Right renal cortex interstitium (tissue), 3 donors: ENCODE data around the gene KANTR. TPM values are rescaled to one million over a fixed set of nuclear protein-coding genes. Genes with fewer than 3 reads are reported as not detected.
A peak's percentile ranks its signal among the peaks of the same experiment; 100 is the strongest.

Experiments
- DNase-seq, 3 donors: peaks; one replicate each; pipeline ENCODE4 v3.0.0-alpha.2; 2013; ENCODE audit warnings: low read depth in 3 of 3, low spot score in 2 of 3
- polyA plus RNA-seq, 3 donors: library from polyadenylated mRNA; unstranded; fragments of 120-200 nt; gene quantifications; one replicate each; pipeline ENCODE4 v1.2.1, GENCODE V29; 2013; ENCODE audit not compliant: insufficient read length in 3 of 3

KANTR gene
- polyA plus RNA-seq, 3 donors, result 9.0 to 34.7 (median 10.2) TPM

DNA sequence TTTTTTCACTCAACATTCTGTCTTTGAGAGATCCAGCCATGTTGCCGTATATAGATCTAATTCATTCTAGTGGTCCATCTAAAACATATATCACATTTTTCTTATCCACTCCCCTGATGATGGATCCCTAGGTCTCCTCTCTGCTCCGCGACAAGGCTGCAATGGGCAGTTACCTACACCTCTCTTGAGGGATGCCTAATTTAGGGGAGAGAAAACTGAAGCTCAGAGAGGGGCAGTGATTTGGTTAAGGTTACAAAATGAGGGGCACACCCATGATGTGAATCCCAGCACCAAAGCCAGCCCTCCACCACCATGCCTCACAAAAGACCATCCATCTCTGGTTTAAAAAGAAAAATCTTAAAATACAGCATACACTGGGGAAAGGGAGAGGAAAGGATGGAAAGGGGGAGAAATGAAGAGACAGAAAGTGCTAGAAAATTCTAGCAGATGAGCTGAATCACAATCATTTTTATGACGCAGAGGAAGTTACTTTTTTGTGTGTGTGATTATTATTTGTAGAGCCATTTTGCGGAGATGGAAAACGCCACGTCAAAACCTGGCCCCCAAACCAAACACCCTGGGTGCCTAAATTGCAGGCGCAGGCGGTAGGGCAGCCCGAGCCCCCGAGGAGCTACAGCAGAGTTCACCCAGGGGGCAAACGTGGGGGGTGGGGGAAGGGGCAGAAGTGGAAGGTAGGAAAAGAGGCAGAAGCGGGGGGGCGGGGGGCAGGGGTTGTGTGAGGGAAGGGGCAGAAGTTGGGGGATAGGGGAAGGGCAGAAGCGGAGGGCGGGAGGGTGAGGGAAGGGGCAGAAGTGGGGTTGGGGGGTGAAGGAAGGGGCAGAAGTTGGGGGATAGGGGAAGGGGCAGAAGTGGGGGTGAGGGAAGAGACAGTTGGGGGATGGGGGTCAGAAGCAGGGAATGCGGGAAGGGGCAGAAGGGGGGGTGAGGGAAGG is 13.0 kb upstream of the KANTR start:
- no peak for DNase-seq

DNA sequence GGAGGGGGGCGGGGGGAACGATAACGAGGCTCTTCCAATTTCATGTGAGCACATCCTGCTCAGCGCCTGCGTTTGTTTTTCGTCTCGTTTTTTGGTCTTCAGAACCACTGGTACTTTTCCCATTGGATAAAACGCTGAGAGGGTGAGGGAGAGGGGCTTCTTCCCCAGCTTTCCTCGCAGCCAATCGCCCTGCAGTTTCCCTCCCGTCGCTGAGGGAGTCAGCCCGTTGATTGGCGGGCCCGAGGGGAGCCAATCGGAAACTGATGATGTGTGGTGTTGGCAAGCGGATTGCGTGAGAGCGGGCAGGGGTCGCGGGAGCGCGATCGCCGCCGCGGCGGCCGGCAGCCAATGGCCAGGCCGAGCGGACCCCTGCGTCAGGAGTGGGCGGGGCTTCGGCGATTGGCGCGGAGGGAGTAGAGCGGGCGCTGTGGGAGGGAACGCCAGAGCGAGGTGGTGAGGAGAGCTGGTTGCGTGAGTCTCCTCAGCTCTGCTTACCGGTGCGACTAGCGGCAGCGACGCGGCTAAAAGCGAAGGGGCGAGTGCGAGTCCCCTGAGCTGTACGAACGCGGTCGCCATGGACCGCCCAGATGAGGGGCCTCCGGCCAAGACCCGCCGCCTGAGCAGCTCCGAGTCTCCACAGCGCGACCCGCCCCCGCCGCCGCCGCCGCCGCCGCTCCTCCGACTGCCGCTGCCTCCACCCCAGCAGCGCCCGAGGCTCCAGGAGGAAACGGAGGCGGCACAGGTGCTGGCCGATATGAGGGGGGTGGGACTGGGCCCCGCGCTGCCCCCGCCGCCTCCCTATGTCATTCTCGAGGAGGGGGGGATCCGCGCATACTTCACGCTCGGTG is 11.8 kb upstream of the KANTR start, which contains the start of gene TSPYL2:
Gene TSPYL2, plus strand, starts transcription at position 443 of the 848 bp plus-strand sequence. Its CDS starts 132 bp downstream, at position 575.
- DNase-seq, result peak; percentile 78 to 86 (median 81)

DNA sequence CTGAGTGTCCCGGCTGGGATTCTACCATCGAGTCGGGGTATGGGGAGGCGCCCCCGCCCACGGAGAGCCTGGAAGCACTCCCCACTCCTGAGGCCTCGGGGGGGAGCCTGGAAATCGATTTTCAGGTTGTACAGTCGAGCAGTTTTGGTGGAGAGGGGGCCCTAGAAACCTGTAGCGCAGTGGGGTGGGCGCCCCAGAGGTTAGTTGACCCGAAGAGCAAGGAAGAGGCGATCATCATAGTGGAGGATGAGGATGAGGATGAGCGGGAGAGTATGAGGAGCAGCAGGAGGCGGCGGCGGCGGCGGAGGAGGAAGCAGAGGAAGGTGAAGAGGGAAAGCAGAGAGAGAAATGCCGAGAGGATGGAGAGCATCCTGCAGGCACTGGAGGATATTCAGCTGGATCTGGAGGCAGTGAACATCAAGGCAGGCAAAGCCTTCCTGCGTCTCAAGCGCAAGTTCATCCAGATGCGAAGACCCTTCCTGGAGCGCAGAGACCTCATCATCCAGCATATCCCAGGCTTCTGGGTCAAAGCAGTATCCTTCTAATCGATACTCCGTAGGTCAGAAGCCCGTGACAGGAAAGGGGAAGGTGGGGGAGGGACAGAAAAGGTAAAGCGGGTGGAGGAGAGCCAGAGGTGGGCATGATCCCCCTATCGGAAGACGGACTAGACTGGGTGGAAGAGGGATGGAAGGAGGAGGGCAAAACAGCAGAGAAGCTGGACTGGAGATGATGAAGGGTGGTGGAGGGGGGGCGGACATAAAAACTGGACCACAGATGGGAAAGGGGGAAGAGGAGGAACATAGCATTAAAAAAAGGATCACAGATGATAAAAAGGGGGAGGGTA is 10.9 kb upstream of the KANTR start:
- no peak for DNase-seq

DNA sequence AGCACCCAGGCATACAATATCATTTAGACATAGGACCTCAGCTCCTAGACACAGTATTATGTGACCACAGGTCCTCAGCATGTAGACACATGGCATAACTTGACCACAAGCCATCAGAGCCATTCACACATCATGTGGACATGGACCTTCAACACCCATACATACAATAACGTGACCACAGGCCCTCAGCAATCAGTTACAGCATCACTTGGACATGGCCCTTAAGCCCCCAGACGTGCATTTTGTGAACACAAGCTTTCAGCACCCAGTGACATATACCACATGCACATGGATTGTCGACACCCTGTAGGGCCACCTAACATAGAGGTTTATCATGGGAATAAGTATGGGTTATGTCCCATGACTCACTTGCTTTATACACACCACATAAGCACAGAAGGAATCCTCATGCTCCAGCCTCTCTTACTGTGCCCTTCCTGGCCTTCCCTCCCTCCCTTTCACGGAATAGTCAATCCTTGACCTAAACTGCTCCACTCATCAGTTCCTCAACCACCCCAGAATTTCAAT is 9.8 kb upstream of the KANTR start:
- no peak for DNase-seq

DNA sequence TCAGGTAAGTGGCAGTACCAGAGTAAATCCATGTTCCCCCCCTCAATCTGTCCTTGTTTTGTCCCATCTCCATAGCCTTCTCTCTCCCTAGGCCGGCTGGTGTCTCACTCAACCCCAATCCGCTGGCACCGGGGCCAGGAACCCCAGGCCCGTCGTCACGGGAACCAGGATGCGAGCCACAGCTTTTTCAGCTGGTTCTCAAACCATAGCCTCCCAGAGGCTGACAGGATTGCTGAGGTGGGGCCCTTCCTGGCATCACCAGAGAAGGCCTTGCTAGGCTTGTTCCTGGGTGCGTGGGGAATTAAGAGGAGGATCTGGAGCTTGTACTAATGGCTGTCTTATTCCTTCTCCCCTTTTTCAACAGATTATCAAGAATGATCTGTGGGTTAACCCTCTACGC is 9.1 kb upstream of the KANTR start:
- no peak for DNase-seq

DNA sequence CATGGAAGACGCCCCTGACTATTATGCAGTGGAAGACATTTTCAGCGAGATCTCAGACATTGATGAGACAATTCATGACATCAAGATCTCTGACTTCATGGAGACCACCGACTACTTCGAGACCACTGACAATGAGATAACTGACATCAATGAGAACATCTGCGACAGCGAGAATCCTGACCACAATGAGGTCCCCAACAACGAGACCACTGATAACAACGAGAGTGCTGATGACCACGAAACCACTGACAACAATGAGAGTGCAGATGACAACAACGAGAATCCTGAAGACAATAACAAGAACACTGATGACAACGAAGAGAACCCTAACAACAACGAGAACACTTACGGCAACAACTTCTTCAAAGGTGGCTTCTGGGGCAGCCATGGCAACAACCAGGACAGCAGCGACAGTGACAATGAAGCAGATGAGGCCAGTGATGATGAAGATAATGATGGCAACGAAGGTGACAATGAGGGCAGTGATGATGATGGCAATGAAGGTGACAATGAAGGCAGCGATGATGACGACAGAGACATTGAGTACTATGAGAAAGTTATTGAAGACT is 8.2 kb upstream of the KANTR start:
- no peak for DNase-seq

DNA sequence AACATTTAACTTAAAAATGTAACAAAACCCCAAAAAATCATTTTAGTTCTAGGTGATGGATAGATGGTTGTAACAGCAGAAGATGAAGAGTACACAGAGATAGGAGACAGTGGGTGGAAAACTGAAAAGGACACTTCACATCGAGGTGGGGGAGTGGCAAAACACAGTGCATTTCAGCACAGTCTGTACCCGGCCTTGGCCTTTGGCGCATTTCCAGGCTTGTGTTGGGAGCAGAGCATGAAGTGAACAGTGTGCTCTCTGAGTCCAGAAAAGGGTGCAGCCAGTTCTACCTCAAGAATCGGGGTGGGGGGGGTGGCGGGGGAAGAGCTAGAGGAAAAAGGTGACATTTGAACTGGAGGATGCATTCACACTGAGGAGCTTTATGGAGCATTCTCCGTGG is 7.5 kb upstream of the KANTR start:
- no peak for DNase-seq

DNA sequence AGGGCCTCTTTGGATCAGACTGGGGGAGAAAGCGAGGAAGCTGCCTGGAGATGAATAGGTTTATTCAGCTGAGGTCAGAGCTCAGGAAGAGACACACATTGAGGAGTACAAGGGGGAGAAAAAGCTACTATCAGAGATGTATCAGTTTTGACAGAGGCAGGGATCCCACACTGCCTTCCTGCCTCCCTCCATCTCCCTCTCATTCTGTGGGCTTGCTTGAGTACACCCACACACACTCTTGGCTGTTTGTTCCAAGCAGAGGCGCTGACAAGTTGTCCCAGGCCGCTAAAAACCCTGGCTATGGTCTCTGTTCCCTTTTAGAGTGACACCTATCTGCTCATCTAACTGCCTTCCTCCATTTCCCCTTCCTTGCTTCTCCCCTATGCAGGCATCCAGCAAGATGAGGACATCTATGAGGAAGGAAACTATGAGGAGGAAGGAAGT is 6.5 kb upstream of the KANTR start:
- DNase-seq, result no peak

DNA sequence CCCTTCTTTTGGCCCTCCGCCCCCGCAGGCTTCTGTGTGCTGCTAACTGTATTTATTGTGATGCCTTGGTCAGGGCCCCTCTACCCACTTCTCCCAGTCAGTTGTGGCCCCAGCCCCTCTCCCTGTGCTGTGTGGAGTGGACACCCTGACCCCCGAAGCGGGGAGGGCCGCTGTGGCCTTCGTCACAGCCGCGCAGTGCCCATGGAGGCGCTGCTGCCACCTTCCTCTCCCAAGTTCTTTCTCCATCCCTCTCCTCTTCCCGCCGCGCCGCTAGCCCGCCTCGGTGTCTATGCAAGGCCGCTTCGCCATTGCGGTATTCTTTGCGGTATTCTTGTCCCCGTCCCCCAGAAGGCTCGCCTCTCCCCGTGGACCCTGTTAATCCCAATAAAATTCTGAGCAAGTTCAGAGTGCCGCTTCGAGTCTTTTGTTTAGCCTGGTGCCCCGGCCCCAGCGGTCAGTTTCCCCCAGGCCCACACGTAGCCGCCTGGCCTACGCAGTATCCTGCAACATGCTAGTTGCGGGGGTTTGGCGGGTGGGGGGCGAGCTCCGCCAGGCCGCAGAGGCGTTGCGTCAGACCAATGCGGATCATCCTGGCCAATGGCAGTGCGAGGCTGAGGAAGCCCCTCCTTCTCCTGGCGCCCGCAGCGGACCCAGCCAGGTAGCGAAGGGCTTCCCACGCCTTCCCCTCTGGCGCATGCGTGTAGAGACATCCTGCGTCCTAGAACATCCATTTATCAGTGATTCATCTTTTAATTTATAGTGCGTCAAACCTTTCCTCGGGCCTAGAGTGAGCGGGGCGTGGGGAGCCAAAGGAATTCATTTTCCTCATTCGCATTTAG is 5.6 kb upstream of the KANTR start:
- DNase-seq, result peak in 1 of 3 donors; percentile 55

DNA sequence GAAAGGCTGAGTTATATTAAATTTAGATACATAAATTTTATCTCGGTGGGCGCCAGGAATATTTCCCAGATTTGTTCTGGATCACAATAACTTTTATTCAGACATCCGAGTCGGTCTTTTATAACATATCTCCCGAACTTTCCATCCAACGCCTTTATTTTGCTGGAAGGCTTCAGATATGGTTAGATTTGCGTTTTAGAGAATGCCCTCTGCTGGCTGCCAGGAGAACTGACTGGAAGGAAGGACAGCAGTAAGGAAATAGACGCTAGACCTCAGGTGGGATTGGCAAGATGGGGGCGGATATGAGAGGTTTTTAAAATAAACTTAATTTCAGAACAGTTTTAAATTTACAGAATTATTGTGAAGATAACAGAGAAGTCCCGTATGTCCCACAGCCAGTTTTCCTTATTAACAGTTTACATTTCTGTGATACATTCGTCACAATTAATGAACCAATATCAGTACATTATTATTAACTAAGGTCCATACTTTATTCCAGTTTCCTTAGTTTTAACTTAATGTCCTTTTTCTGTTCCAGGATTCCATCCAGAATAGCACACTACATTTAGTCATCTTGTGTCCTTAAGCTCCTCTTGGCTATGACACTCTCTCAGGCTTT is 4.6 kb upstream of the KANTR start:
- DNase-seq, result no peak

DNA sequence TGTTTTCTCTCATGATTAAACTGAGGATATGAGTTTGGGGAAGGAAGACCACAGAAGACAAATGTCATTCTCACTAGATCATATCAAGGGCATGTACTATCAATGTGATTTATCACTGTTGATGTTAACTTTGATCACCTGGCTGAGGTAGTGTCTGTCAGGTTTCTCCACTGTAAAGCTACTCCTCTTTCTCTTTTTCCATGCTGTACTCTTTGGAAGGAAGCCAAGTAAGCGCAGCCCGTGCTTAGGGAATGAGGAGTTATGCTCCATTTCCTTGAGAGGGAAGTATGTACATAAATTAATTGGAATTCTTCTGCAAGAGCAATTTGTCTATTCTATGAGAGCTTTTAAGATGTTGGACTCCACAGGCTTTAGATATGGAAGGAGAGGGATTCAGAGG is 4.0 kb upstream of the KANTR start:
- DNase-seq, result no peak

DNA sequence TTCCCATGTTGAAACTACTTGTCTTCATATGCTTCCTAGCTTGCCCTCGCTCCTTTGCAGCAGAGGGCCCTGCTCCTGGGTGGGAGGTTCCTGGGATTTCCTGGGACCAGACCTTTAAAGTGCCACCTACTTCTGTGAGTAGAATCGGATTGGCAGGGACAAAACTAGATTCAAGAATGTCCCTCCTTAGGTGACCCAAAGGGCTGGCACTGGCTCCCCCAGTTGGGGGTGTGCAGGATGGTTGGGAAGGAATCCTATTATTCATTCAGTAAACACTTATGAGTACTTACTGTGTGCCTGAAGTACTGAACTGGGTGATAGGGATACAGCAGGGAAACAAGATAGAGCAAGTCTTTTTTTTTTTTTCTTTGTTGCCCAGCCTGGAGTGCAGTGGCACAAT is 2.6 kb upstream of the KANTR start:
- DNase-seq, result no peak

DNA sequence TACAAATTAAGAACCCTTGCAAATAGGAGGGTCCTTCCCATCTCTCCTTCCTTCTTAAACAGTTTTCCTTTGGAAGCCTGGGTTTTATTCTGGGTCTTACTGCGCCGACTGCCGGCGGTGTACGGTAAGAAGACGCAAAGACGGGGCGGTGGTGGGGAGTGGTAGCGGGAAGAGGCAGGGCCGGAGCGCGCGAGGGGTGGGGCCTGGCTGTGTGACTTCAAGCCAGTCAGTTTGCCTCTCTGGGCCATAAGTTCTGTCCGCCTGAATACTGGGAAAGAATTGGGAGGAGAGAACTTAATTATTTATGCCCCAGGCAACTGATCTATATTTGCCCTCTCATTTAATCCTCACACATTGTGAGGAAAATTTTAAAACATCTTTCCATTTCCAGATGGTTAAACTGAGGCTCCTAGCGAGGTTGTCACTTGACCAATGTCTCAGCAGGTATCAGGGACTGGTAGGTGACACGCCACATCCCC is 726 bp upstream of the KANTR start:
- DNase-seq, result no peak

DNA sequence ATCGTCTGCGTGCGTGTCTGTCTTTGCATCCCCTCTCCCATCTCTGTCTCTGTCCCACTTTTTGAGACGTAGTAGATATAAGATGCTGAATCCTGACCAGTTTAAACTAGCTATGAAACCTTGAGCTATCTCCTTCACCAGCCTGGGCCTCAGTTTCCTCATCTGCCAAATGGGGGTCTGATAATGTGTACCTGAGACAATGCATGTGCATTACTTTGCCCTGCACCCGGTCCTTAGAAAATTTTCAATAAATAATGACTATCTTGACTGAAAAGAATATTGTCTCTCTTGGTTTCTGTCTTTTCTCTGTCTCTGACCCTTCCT is 602 bp downstream of the KANTR start:
- no peak for DNase-seq

DNA sequence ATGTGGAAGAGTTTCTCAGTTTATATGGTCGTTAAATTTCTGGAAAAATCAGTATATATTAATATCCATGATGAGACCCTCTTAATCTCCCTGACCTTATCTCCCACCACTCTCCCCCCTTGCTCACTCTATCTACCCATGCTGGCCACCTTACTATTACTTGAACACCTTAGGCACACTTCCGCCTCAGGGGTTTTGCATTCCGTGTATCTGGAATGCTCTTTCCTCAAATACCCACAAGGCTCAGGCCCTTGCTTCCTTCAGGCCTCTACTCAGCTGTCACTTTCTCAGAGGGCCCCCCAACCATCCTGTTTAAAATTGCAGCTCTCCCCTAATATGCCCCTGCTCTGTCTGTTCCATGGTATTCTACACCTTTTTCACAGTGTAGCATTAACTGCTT is 1.9 kb downstream of the KANTR start:
- DNase-seq, result no peak

DNA sequence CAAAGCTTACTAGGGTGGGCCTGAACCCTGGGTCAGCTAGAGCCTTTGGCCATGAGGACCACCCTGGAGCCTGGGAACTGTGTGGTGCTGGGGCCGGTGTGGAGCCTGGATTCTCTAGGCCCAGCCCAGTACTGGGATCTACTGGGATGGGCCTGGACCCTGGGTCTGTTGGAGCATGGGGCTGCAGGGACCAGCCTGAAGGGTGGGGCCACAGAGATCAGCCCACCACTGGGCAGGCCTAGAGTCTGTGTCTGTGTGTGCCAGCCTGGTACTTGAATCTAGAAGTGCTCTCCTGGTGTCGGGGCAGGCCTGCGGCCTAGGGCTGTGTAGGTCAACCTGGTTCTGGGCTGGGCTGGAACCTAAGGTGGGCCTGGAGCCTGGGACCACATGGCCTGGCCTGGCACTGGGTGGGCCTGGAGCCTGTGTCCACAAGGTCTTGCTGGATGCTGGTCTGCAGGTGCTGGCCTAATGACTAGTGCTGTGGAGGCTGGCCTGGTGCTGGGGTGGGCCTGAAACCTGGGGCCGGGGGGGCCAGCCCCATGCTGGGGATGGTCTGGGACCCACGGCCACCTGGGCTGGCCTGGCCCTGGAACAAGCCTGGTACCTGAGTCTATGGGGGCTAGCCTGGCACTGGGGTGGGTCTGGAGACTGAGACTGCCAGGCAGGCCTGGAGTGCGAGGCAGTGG is 21.1 kb downstream of the KANTR start:
- no peak for DNase-seq

DNA sequence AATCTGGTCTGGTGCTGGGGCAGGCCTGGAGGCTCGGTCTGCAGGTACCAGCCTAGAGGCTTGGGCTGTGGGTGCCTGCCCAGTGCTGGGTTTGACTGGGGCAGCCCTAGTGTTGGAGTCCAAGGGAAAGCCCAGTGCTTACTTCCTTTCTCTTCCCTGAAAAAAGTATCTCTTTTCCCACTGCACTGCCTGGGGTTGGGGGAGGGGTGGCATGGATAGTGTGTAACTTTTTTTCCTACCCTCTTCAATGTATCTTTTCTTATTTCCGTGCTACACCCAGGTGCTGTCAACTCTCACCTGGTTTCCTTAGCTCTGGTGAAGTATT is 21.6 kb downstream of the KANTR start:
- no peak for DNase-seq

DNA sequence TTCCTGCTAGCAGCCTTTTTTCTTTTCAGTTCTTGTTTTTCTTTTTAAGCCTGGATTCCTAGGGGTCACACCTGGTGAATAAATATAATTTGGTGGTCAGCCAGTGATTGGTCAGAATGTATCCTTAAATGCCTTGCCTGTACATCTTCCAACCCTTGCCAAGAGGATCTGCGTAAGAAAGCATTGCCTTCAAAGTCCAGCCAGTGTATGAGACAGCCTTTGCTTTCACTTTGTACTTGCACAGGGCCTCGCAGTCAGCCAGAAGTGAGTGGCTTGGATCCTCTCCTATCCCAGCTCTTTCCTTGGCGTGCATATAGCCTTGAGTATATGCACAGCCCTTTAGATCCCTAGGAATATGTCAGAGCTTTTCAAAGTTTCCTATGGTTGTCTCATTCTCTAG is 22.2 kb downstream of the KANTR start:
- DNase-seq, result no peak
